GM19025 (cell line): Measurements from ENCODE around the gene PEMT.

Experiments
- ATAC-seq: cut with Tn5 transposase; IDR thresholded peaks from one replicate; pipeline ENCODE4 v1.9.1; 2021; ENCODE audit warnings: mild to moderate bottlenecking, low read depth, moderate library complexity; ENCODE audit not compliant: unreplicated experiment

The PEMT gene

GRCh38 chr17:17518014-17518413 lies 73.5 kb downstream of the PEMT start:
- ATAC-seq, result no peak

GRCh38 chr17:17516941-17517720 lies 74.4 kb downstream of the PEMT start:
- no peak for ATAC-seq

GRCh38 chr17:17515934-17516930 lies 75.3 kb downstream of the PEMT start:
- ATAC-seq, result no peak

- ATAC-seq, result no peak
These were observed 76.2 kb downstream of the PEMT start for GRCh38 chr17:17514993-17515933.

GRCh38 chr17:17514361-17514992 lies 77.0 kb downstream of the PEMT start:
- ATAC-seq, result no peak

GRCh38 chr17:17513626-17514025 lies 77.9 kb downstream of the PEMT start:
- ATAC-seq, result no peak

- ATAC-seq, result no peak
These were observed 78.6 kb downstream of the PEMT start for GRCh38 chr17:17512866-17513265.

GRCh38 chr17:17511881-17512858 lies 79.3 kb downstream of the PEMT start:
- no peak for ATAC-seq

- ATAC-seq, result no peak
These were observed 80.2 kb downstream of the PEMT start for GRCh38 chr17:17511293-17511741.

- no peak for ATAC-seq
These were observed 80.8 kb downstream of the PEMT start for GRCh38 chr17:17510456-17511292.

GRCh38 chr17:17509601-17510425 lies 81.7 kb downstream of the PEMT start:
- ATAC-seq, result no peak

- ATAC-seq, result no peak
These were observed 82.6 kb downstream of the PEMT start for GRCh38 chr17:17508646-17509591.

- ATAC-seq, result no peak
These were observed 83.4 kb downstream of the PEMT start for GRCh38 chr17:17508019-17508535.

- no peak for ATAC-seq
These were observed 84.0 kb downstream of the PEMT start for GRCh38 chr17:17507465-17508011.

- no peak for ATAC-seq
These were observed 84.5 kb downstream of the PEMT start for GRCh38 chr17:17506893-17507464.
